HEK293T (cell line): ENCODE measurements around the gene RAB7B.

Experiments used
- ARNT ChIP-seq: fragments of 450-650 bp; IDR thresholded peaks from 2 replicates; pipeline ENCODE4 v1.6.1; 2017; ENCODE audit warnings: mild to moderate bottlenecking
- CTBP1 ChIP-seq: fragments of 450-650 bp; IDR thresholded peaks from 2 replicates; pipeline ENCODE4 v1.6.1; 2016; ENCODE audit warnings: borderline replicate concordance
- ELF4 ChIP-seq: fragments of 450-650 bp; IDR thresholded peaks from 2 replicates; pipeline ENCODE4 v1.6.1; 2017; ENCODE audit warnings: antibody characterized with exemption
- FOXK2 ChIP-seq: fragments of 450-650 bp; IDR thresholded peaks from 2 replicates; pipeline ENCODE4 v1.6.1; 2016; ENCODE audit warnings: mild to moderate bottlenecking
- FOXM1 ChIP-seq: fragments of 450-650 bp; IDR thresholded peaks from 2 replicates; pipeline ENCODE4 v1.6.1; 2017; ENCODE audit warnings: mild to moderate bottlenecking, borderline replicate concordance
- HDGF ChIP-seq: fragments of 450-650 bp; IDR thresholded peaks from 2 replicates; pipeline ENCODE4 v1.6.1; 2017; ENCODE audit warnings: antibody characterized with exemption, borderline replicate concordance
- L3MBTL2 ChIP-seq: fragments of 450-650 bp; conservative IDR thresholded peaks from 2 replicates; pipeline ENCODE4 v1.6.1; 2016; ENCODE audit warnings: mild to moderate bottlenecking
- LEF1 ChIP-seq: fragments of 450-650 bp; IDR thresholded peaks from 2 replicates; pipeline ENCODE4 v1.6.1; 2017; ENCODE audit warnings: mild to moderate bottlenecking, borderline replicate concordance
- NFRKB ChIP-seq: fragments of 450-650 bp; IDR thresholded peaks from 2 replicates; pipeline ENCODE4 v1.6.1; 2016; ENCODE audit warnings: mild to moderate bottlenecking, moderate library complexity
- PKNOX1 ChIP-seq: fragments of 450-650 bp; IDR thresholded peaks from 2 replicates; pipeline ENCODE4 v1.6.1; 2016
- SP1 ChIP-seq: fragments of 450-650 bp; IDR thresholded peaks from 2 replicates; pipeline ENCODE4 v1.6.1; 2017
- SUZ12 ChIP-seq: fragments of 450-650 bp; IDR thresholded peaks from 2 replicates; pipeline ENCODE4 v1.6.1; 2016; ENCODE audit warnings: mild to moderate bottlenecking
- ZNF384 ChIP-seq: fragments of 450-650 bp; IDR thresholded peaks from 2 replicates; pipeline ENCODE4 v1.6.1; 2016

GRCh38 chr1:205938682-205939081 lies 64.5 kb downstream of the RAB7B start:
- TF ChIP-seq FOXM1: no peak
- no peak for TF ChIP-seq FOXK2
- no peak for TF ChIP-seq SP1
- TF ChIP-seq SUZ12: no peak
- TF ChIP-seq ZNF384: no peak
- TF ChIP-seq L3MBTL2: no peak
- TF ChIP-seq PKNOX1: no peak
- TF ChIP-seq HDGF: no peak
- no peak for TF ChIP-seq ARNT
- no peak for TF ChIP-seq LEF1
- TF ChIP-seq CTBP1: no peak
- no peak for TF ChIP-seq NFRKB
- no peak for TF ChIP-seq ELF4
